Stimulated activated CD4-positive, alpha-beta T cell treated with anti-CD3 and anti-CD28 coated beads, Interleukin-2, amount 100 ng/mL, for 24 hours (primary cell): ENCODE results near the gene RESP18.
"Not testable (repeated sequence)": the region's sequence is repeated elsewhere in the genome, so short reads cannot be mapped to it uniquely, and the experiment has no call there.

Source experiments
- DNase-seq, 2 donors: peaks; one replicate each; pipeline ENCODE4 v3.0.0-alpha.2; 2020

The RESP18 gene

DNA sequence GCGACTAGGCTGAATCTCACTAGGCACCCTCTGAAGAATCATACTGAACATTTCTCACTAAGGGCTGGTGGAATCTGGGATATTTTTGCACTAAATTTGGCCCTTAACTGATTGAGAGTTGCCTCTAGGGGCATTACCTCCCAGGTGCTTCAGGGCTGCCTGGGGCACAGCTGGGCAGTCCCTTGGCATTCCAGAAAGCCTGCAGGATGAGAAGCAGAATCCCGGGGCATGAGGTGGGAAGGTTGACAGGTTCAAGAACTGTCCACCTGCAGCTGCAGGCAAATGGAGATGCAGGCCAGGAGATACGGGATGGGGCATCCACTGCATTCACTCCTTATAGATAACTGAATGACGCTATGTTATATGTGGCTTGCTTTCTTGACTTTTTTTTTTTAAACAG is 7.4 kb downstream of the RESP18 start:
- DNase-seq = no peak

DNA sequence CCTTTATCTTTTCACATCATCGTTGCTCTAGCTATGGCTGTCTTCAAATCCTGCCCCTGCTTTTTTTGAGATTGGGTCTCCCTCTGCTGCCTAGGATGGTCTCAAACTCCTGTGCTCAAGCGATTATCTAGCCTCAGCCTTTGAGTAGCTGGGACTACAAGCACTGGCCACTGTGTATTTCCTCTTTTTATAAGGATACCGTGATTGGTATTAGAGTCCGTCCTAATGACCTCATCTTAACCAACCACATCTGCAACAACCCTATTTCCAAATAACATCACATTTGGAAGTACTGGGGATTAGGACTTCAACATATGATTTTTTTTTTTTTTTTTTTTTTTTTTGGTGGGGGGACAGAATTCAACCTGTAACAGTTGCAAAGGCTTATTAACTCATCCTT is 9.1 kb downstream of the RESP18 start:
- no peak for DNase-seq

DNA sequence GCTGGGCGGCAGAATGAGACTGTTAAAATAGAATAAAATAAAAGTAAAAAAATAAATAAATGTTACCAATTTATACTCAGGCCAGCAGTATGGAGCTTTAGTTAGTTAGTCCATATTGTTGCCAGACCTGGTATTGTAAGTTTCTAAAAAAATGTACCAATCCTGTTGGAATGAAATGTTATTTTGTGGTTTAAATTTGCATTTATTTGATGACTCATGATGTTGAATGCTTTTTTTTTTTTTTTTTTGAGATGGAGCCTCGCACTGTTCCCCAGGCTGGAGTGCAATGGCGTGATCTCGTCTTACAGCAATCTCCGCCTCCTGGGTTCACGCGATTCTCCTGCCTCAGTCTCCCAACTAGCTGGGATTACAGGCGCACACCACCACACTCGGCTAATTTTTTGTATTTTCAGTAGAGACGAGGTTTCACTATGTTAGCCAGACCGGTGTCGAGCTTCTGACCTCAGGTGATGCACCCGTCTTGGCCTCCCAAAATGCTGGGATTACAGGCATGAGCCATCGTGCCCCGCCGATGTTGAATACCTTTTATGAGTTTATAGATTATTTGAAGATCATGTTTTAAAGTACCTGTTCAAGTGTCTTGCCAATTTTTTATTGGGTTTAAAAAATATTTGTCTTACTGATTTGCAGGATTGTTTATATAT is 17.6 kb downstream of the RESP18 start:
- no peak for DNase-seq

DNA sequence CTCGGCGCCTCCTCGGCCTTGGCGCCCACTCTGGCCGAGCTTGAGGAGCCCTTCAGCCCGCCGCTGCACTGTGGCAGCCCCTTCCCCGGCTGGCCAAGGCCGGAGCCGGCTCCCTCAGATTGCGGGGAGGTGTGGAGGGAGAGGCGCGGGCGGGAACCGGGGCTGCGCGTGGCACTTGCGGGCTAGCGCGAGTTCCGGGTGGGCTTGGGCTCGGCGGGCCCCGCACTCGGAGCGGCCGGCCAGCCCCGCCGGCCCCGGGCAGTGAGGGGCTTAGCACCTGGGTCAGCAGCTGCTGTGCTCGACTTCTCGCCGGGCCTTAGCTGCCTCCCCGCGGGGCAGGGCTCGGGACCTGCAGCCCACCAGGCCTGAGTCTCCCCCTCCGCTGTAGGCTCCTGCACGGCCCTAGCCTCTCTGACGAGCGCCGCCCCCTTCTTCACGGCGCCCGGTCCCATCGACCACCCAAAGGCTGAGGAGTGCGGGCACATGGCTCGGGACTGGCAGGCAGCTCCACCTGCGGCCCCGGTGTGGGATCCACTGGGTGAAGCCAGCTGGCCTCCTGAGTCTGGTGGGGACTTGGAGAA is 19.8 kb downstream of the RESP18 start:
- DNase-seq = not testable (repeated sequence)

DNA sequence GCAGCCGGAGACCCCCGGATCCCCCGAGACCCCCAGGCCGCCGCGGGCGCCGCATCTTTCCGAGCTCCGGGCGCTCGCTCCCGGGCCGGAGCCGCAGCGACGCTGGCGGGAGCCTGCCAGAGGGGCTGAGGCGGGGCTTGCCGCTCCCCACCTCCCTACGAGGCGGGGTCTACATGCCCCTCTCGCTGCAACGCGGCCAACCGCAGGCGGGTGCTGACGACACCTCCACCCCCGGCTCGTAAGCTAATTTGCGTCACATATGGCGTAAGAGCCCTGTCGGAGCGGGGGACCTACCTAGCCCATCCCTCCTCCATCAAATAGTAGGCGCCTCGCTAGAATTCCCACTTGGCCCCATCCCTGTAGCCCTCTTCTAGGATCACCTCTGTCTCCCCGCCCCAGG is 23.3 kb downstream of the RESP18 start, which contains the start of gene PTPRN:
TSS of gene PTPRN (minus strand) at position 124 of the 400 bp plus-strand sequence. CDS start at position 55, 69 bp downstream.
- no peak for DNase-seq

DNA sequence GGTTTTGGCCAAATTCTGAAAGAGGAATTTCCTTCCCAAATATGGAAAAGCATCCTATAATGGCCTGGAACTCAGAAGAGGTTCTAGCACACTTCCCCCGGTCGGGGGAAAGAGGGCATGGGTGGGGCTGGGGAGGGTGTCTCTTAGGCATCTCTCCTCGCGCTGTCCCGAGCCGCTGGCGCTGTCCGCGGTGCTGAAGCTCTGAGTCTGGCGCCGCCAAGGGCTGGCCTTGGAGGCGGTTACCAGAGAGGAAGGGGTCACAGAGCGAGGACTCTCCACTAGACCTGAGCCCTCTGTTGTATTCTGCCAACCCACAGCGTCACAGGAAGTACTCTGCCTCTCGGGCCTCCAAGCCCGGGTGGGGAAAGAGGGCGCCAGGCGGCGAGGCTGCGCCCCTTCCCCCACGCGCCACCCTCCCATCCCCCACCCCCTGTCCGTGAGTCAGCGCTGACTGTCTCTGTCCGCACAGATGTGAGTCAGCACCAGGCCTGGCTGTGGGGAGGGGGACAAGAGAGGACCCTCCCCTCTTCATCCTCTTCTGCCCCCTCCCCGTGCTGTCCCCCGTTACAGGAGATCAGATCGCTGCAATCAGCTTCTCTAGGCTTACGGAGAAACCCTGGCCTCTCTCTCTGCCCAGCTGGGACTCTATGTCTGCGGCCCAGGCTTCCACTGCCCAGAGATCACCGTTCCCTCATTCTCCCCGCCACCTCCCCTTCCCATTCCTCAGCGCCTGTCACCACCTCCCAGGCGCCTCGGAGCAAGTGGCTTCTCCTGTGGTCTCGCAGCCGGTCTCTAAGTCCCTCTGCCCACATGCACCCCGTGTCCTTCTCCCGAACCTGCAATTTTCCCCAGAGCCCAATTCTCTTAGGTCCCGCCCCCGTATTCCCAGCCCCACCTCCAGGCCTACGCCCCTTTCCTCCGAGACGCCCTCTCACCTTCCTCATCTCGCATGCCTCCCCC is 24.1 kb downstream of the RESP18 start:
- peak; percentile 74 to 78 for DNase-seq

DNA sequence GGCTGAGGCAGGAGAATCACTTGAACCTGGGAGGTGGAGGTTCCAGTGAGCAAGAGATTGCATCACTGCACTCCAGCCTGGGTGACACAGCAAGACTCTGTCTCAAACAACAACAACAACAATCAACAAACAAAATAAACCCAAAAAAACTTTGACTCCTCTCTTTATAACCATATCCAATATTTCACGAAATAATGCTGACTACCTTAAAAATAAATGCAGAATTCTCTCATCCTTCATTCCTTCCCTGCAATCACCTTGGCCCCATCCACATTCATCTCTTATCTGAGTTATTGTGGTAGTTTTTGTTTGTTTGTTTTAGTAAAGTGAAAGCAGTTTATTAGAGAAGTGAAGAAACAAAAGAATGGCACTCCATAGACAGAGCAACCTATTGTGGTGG is 26.5 kb downstream of the RESP18 start:
- no peak for DNase-seq

DNA sequence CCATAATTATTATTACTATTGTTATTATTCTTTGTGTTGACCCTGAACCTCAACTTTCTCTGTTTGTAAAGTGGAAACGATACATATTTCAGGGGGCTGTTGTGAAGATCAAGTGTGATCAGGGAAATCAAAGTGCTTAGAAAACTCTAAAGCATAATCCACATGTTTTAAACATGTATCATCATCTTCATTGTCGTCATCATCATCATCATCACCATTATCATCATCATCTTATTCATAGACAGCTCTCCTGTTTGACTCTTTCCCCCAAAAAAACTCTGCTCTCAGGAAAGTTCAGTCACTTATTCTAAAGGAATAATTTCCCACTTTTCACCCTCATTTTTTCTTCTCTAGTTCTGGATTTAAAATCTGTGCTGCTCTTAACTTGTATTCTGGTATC is 28.3 kb downstream of the RESP18 start:
- DNase-seq = no peak

DNA sequence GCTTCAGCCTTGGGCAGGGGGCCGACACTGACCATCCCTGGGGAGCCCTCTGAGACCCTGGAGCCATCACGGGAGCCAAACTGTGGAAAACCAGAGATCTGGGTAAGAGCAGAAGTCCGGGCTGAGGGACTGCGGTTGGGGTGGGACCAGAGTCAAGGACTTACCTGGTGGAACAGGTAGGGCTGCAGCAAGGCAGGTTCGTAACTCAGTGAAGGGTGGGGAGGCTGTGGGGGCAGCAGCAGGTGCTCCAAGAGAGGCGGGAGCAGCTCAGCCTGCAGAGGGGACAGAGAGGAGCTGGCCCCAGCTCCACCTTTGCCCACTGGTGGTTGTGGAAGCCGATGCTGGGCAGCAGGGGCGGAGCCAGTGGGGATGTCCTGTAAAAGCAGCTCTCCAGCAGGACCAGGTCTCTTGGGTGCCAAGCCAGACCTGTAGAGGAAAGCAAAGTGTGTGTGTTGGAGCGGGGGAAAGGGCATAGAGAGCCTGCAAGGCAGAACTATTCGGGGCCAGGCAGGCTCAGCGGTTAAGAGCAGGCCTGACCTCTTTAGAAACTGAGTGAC is 30.1 kb downstream of the RESP18 start:
- no peak for DNase-seq

DNA sequence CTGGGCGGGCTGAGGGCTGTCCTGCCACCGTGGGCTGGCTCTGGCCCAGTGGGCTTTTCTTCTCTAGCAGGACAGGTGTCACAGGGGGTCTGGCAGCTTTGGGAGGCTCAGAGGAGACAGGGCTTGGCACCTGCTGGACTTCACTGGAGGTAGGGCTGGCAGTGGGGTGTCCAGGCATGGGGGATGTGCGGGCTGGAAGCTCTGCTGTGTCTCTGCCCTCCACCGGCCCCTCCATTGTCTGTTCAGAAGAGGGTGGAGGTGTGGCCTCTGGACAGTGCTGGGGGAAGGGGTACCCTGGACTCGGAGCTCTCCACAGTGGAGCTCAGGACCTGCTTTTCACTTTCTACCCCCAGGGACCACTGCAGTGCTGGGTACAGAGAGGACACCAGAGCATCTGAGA is 32.5 kb downstream of the RESP18 start:
- DNase-seq = no peak

DNA sequence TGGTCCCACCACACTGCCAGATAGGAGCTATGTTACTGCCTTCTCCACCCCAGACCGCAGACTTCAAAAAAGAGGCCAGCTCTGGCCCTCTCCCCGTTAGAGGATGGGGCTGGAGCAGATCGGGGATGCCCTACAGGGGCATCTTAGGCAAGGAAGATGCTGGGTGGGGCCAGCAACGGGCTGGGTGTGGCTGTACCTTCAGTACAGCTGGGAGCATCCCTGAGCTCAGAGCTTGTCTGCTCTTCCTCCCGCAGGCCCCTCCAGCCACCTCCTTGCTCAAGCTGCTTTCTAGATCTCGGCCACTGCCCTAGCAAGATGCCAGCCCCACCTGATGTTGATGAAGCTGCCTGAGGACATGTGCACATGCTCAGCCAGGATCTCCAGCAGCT is 33.2 kb downstream of the RESP18 start:
- no peak for DNase-seq

DNA sequence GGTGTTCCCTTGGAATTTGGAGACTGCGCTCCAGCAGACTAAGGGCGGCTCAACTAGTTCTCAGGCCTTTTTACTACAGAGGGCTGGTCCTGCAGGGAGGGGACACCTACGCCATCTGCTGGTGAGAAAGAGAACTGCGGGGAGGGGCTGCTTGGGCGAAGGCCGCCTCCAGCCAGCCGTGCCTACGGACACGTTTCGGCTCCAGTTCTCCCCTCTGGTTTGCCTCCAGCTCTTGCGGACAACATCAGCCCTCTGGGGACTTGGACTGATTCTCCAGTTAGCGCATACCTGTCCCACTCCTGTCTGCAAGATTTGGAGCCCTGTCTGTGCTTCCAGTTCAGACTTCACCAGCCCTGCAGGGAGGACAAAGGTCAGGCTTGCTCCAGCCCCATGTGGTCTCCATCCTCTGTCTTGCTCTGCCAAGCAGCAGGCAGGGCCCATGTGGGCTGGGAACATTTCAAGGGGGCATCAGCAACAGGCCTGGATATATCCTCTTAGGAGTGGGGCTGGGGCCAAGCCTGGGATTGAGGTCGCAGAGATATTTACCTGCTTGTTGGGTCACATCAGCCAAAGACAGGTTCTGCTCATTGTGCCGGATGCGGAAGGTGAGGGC is 33.7 kb downstream of the RESP18 start:
- peak; percentile 95 for DNase-seq

DNA sequence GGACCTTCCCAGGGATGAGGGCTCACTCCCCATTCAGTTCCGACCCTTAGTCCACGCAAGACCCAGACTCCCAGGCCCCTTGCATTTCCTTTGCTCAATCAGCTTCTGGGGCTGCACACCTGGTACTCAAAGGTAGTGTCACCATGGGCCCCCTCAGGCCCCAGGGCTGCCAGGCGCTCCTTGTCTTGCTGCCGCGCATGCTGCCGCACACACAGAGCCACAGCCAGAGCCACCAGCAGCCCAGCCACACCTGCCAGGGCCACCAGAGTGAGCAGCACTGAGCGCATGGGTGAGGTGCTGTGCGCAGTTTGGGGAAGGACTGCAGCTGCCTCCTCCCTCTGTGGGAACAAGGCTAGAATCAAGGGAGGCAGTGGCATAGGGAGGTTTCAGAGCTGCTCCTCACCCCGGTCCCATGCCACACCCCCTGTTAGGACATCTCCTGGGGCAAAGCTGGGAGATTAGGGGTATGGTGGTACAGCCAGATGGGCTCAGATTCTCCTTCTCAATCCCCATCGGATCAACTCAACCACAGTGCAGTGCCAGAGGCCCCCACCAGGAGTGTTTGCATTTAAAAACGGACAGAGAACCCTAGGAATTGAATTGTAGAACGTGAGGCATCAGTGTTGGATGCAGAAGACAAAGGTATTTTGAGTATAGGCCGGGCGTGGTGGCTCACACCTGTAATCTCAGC is 34.6 kb downstream of the RESP18 start:
- DNase-seq = no peak

DNA sequence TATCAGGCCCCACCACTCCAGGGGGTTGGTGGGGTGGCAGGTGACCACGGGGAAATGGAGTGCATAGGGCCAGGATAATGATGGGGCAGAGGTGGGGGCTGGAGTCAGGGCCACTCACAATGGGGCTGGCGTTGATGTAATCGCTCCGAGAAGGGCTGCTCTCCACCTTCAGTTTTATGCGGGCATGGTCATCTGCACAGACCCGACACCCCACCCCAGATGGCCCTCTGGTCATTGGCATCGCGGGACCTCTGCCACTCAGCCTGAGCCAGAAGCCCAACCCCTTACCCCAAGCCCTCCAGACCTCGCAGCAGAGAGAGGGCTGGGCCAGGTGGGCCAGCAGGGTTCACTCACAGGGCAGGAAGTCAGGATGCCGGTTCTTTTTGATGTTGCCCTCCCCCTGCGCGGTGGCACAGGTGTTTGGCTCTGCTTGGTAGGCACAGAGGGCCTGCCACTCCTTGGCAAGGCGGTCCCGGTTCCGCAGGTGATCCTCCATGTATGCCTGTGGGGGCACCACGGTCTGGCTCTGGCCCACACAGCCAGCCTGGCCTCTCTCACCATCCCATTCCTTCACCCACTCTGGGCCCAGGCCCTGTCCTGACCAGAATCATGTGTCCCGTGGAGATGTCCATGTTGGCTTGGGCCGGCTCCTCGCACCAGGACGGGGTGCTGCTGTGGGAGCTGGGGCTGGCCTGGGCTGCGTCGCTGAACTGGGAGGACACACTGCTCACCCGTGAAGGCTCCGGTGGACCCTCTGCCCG is 35.7 kb downstream of the RESP18 start:
- DNase-seq = no peak

DNA sequence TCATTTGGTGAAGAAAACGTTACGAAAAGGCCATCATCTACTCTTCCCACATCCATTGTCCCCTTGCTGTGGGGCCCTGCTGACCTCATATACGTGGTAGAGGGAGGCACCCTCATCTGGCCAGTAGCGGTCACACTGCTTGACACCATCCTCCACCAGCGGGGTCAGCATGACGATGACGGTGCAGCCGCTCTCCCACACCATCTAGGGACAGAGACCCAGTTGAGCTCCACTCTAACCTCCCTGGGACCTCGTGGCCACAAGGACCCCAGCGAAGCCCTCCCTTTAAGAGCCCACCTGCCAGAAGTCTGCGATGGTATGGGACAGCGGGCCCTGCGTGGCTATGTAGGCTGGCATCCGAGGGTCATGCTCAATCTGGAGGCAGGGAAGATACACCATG is 36.4 kb downstream of the RESP18 start:
- no peak for DNase-seq

DNA sequence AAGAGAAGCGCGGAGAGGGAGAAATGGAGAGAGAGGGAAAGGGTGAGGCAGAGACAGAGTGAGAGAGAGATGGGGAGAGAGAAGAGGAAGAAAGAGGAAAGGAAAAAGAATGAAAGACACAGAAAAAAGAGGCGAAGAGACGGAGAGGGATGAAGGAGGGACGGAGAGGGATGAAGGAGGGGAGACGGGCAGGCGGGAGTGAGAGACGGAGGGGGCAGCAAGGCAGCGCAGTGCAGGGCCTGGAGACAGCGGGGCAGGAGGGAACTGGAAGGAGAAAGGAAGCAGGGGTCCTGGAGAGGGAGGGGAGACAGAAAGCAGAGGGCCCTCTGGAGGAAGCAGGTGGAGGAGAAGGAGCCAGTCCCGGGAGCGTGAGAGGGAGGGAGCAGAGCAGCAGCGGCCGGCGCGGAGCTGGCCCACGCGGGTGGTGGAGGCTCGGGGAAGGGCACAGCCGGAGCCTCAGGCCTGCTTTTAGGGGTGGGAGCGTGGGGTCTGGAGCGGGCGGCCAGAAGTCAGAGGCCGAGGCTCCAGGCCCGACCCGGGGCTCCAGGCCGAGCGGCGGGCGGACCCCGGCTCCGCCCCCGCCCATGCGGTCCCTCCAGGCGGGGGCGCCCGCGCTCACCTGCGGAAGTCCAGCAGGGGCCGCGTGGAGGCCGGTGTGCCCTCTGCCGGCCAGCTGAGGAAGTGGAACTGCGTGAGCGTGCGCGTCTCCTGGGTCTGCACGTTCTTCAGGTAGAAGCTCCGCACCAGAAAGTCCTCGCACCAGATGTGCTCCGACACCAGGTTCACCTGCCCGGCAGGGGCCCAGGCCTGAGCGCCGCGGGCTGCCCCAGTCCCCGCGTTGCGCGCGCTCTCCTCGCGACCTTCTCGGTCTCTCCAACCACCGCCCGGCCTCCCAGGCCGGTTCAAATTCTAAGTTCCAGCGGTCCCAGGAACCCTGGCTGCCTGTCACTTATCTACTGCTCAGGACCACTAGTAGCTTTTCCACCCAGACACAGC is 37.9 kb downstream of the RESP18 start:
- peak; percentile 90 to 92 for DNase-seq

DNA sequence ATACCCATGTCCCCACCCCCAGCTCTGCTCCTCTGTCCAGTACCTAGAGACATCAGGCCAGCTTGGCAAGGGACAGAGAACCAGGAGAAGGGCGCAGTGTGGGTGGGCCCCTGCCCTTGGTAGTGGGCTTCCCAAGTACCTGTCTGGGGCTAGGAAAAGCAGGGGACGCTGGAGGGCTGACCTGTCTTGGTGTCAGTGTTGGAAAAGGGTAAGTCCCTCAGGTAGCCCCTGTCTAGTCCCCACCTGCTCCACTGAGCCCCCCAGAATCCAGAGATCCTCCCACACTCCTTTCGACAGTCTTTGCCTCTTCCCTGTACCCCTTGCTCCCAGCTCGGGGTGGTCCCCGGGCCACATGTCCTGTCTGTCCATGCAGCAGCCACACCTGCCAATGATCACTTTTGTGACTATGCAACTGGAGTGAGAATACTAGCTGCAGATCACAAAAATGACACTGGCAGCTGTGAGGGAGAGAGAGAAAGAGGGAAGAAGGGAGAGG is 38.8 kb downstream of the RESP18 start:
- DNase-seq = no peak

DNA sequence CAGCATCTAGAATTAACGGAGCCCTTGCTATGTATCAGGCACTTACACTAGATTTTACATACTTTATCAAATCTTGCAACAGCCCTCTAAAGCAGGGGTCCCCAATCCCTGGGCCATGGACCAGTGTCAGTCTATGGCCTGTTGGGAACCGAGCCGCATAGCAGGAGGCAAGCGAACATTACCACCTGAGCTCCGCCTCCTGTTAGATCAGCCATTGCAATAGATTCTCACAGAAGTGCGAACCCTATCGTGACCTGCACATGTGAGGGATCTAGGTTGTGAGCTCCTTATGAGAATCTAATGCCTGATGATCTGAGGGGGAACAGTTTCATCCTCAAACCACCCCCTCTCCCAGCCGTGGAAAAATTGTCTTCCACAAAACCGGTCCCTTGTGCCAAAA is 39.9 kb downstream of the RESP18 start:
- no peak for DNase-seq

DNA sequence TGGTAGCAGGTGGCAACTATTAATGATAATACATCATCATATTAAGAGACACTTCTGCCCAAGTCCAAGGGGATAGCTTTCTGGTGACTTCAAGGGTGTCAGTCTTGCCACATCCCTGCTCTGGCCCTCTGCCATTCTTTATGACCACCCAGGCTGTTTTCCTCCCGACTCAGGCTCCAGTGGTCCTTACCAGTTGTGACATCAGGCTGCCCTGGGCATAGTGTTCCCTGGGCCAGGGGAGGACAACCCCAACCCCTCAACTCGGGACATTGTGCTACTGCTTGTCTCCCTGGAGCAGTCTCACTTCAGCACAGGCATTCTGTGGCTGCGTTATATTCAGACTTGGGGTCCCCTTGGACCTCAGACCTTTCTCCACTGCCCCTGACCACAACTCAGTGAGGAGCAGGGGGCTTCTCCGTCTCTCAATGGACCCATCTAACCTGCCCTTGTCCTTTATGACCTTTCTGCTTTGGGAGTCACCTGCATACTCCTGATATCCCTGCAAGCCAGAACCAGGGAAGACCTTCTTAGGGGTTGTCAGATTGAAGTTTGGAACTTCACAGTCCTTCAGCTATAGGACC is 40.5 kb downstream of the RESP18 start:
- DNase-seq = no peak

DNA sequence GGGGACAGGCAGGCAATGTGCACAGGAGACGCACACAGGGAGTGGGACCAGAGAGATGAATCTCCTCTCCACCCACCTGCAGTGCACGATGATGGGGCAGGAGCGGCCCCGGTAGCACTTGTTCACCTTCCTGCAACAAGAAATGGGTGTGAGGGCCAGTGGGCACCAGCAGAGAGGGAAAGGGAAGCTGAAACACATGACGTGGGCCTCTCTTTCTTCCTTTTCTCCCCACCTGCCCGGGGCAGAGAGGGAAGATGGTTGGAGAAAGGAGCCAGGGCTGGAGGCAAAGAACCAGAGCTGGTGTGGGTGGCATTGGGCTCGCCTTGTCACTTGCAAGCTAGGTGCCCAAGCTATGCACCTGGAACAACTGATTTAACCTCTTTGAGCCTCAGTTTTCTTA is 41.1 kb downstream of the RESP18 start:
- DNase-seq = no peak
